CD14-positive monocyte (primary cell): Measurements from ENCODE around the gene TICAM2. TPM values are rescaled to one million over a fixed set of nuclear protein-coding genes. Genes with fewer than 3 reads are reported as not detected.

Experiments used
- DNase-seq, 3 donors: peaks; one replicate each; pipeline ENCODE4 v3.0.0-alpha.2; 2011 to 2022
- H2AFZ ChIP-seq: 2 replicates; pipeline ENCODE4 v1.6.0; 2012; ENCODE audit warnings: mild to moderate bottlenecking, low read depth, low read length, inconsistent platforms; ENCODE audit not compliant: insufficient read depth, poor library complexity, severe bottlenecking
- H3K27ac ChIP-seq, 2 donors: 1 replicate in 1 of 2; 2 replicates in 1 of 2; pipeline ENCODE4 v1.5.1; 2012 to 2013; ENCODE audit warnings: low read length in 2 of 2, control low read depth in 1 of 2, inconsistent platforms in 1 of 2, low read depth in 1 of 2, mild to moderate bottlenecking in 1 of 2
- H3K27me3 ChIP-seq, 2 donors: one replicate each; pipeline versions ENCODE4 v1.6.0 to v1.6.1; 2011 to 2013; ENCODE audit warnings: low read length in 2 of 2; ENCODE audit not compliant: control insufficient read depth in 2 of 2, insufficient read depth in 2 of 2
- H3K36me3 ChIP-seq, 2 donors: replicated peaks in 1 of 2; 1 replicate in 1 of 2; 2 replicates in 1 of 2; pipeline versions ENCODE4 v1.5.1 to v1.6.1; 2012 to 2013; ENCODE audit warnings: low read length in 2 of 2, control low read depth in 1 of 2, inconsistent platforms in 1 of 2, mild to moderate bottlenecking in 1 of 2; ENCODE audit not compliant: insufficient read depth in 2 of 2, control insufficient read depth in 1 of 2
- H3K4me1 ChIP-seq, 2 donors: 1 replicate in 1 of 2; 2 replicates in 1 of 2; pipeline versions ENCODE4 v1.5.1 to v1.6.1; 2012 to 2013; ENCODE audit warnings: low read length in 2 of 2, control low read depth in 1 of 2, inconsistent platforms in 1 of 2, mild to moderate bottlenecking in 1 of 2, moderate library complexity in 1 of 2; ENCODE audit not compliant: insufficient read depth in 2 of 2, control insufficient read depth in 1 of 2
- H3K4me2 ChIP-seq: replicated peaks from 2 replicates; pipeline ENCODE3; 2012; ENCODE audit warnings: low read length, moderate library complexity, mild to moderate bottlenecking; ENCODE audit not compliant: poor library complexity, severe bottlenecking; ENCODE audit errors: extremely low read depth
- H3K4me3 ChIP-seq, 3 experiments: fragments of 200-600 bp in 1 of 3; sonication (generic) in 1 of 3; replicated peaks in 1 of 3; 1 replicate in 2 of 3; 2 replicates in 1 of 3; pipeline ENCODE4 v1.5.1; 2011 to 2013; ENCODE audit warnings: low read length in 3 of 3, mild to moderate bottlenecking in 3 of 3, control low read depth in 2 of 3, low read depth in 2 of 3, inconsistent platforms in 1 of 3, moderate library complexity in 1 of 3
- H3K79me2 ChIP-seq: 2 replicates; pipeline ENCODE4 v1.6.0; 2012; ENCODE audit warnings: mild to moderate bottlenecking, control low read depth, inconsistent platforms, low read length, moderate library complexity; ENCODE audit not compliant: insufficient read depth
- H3K9ac ChIP-seq: 2 replicates; pipeline ENCODE4 v1.6.0; 2017; ENCODE audit warnings: low read length, mild to moderate bottlenecking; ENCODE audit not compliant: insufficient read depth, poor library complexity, severe bottlenecking
- H3K9me3 ChIP-seq, 2 donors: replicated peaks in 1 of 2; 1 replicate in 1 of 2; 2 replicates in 1 of 2; pipeline versions ENCODE4 v1.5.1 to v1.6.1; 2012 to 2013; ENCODE audit warnings: low read length in 2 of 2, control low read depth in 1 of 2; ENCODE audit not compliant: control insufficient read depth in 1 of 2, insufficient read depth in 1 of 2
- H4K20me1 ChIP-seq: 2 replicates; pipeline ENCODE4 v1.6.0; 2012; ENCODE audit warnings: mild to moderate bottlenecking, low read length, control low read depth, moderate library complexity; ENCODE audit not compliant: insufficient read depth
- H3K27ac Mint-ChIP-seq, 7 donors: one replicate each; pipeline ENCODE4 v1.8.0; 2020; ENCODE audit warnings: mild to moderate bottlenecking in 7 of 7, mixed read lengths in 7 of 7, moderate library complexity in 6 of 7, inconsistent platforms in 2 of 7
- H3K27me3 Mint-ChIP-seq, 3 donors: one replicate each; pipeline ENCODE4 v1.8.0; 2021 to 2022; ENCODE audit warnings: low read depth in 3 of 3, mild to moderate bottlenecking in 3 of 3, mixed read lengths in 3 of 3, moderate library complexity in 3 of 3, inconsistent platforms in 1 of 3
- H3K36me3 Mint-ChIP-seq, 2 donors: one replicate each; pipeline ENCODE4 v1.8.0; 2020; ENCODE audit warnings: mixed read lengths in 2 of 2, inconsistent platforms in 1 of 2, mild to moderate bottlenecking in 1 of 2
- H3K4me1 Mint-ChIP-seq: one replicate; pipeline ENCODE4 v1.8.0; 2020; ENCODE audit warnings: mild to moderate bottlenecking, mixed read lengths
- H3K4me3 Mint-ChIP-seq, 2 donors: one replicate each; pipeline ENCODE4 v1.8.0; 2020; ENCODE audit warnings: mild to moderate bottlenecking in 2 of 2, mixed read lengths in 2 of 2, moderate library complexity in 1 of 2
- H3K9me3 Mint-ChIP-seq, 7 donors: one replicate each; pipeline ENCODE4 v1.8.0; 2020 to 2022; ENCODE audit warnings: mixed read lengths in 7 of 7, mild to moderate bottlenecking in 6 of 7, moderate library complexity in 6 of 7, inconsistent platforms in 2 of 7
- CTCF ChIP-seq: fragments of 200-600 bp; IDR thresholded peaks from one replicate; pipeline ENCODE4 v1.8.0; 2022; ENCODE audit warnings: antibody characterized with exemption, mild to moderate bottlenecking
- WGBS: methylation state at CpG from one replicate; pipeline ENCODE4 v1.1.5; 2013; ENCODE audit warnings: missing lambda C conversion rate; ENCODE audit not compliant: insufficient coverage; 5-methylcytosine and 5-hydroxymethylcytosine counted together
- intact Hi-C, 2 donors: fragments of 100-400 bp; cut with micrococcal nuclease; formaldehyde crosslinking; loops; one replicate each; pipeline versions ENCODE4 v1.15.0 to v1.15.1; 2023
- polyA plus RNA-seq, 3 donors: library from polyadenylated mRNA; depleted of rRNA in 1 of 3; unstranded in 2 of 3; stranded (reverse) in 1 of 3; fragments of 300-500 nt in 2 of 3; fragments of >200 nt in 1 of 3; fragmentation: Illumina TruSeq in 2 of 3; gene quantifications; 1 replicate in 2 of 3; 2 replicates in 1 of 3; pipeline ENCODE4 v1.2.3, GENCODE V29; 2012 to 2021

The TICAM2 gene
- polyA plus RNA-seq, 3 donors, result 3.5 to 25.1 (median 14.6) TPM

GRCh38 chr5:115577741-115578140 is 24.5 kb downstream of the TICAM2 start:
- intact Hi-C loops, result no loop called here
- Histone ChIP-seq H4K20me1 (peaks cover 75% of the 10 kb centered on the region), H3K27ac (no peak overlapping the region), H3K9me3 (no peaks in the 10 kb centered on the region), H2AFZ (no peak overlapping the region), H3K79me2 (peaks cover 6% of the 10 kb centered on the region), H3K4me2 (no peak overlapping the region), H3K36me3 (peaks cover 8 to 30% of the 10 kb centered on the region in 2 donors), H3K4me1 (no peaks in the 10 kb centered on the region), H3K9ac (no peak overlapping the region), H3K4me3 (no peak overlapping the region), H3K27me3 (no peaks in the 10 kb centered on the region)
- DNase-seq, result no peak
- Mint-ChIP-seq H3K4me1 (peaks cover 8% of the 10 kb centered on the region), H3K27me3 (peaks cover 0 to 2% (median 0%) of the 10 kb centered on the region in 3 donors), H3K27ac (peak overlapping the region in 1 of 7 donors; percentile 27), H3K4me3 (no peak overlapping the region), H3K9me3 (peaks cover 0 to 7% (median 3%) of the 10 kb centered on the region in 7 donors), H3K36me3 (peaks cover 31 to 35% of the 10 kb centered on the region in 2 donors)
- TF ChIP-seq CTCF, result no peak
- no CpG with 5 or more reads among the region's 6 CpGs for WGBS

GRCh38 chr5:115577329-115577728 is 24.9 kb downstream of the TICAM2 start:
- peak in 2 of 3 donors; percentile 13 to 20 for DNase-seq
- no CpG with 5 or more reads among the region's 2 CpGs for WGBS
- peaks cover 0 to 2% (median 0%) of the 10 kb centered on the region in 3 donors for H3K27me3 Mint-ChIP-seq
- no peak for TF ChIP-seq CTCF
- Histone ChIP-seq H3K79me2 (peaks cover 2% of the 10 kb centered on the region), H2AFZ (no peak overlapping the region), H3K4me2 (no peak overlapping the region), H3K9ac (no peak overlapping the region), H3K4me3 (no peak overlapping the region), H3K4me1 (no peaks in the 10 kb centered on the region), H3K27ac (no peak overlapping the region), H3K9me3 (no peaks in the 10 kb centered on the region), H3K27me3 (no peaks in the 10 kb centered on the region), H3K36me3 (peaks cover 8 to 30% of the 10 kb centered on the region in 2 donors), H4K20me1 (peaks cover 71% of the 10 kb centered on the region)
- peak overlapping the region in 1 of 7 donors; percentile 62 for H3K27ac Mint-ChIP-seq
- H3K9me3 Mint-ChIP-seq, result peaks cover 0 to 7% (median 3%) of the 10 kb centered on the region in 7 donors
- intact Hi-C loops, result no loop called here
- no peak overlapping the region for H3K4me3 Mint-ChIP-seq
- H3K4me1 Mint-ChIP-seq, result peaks cover 8% of the 10 kb centered on the region
- peaks cover 31 to 35% of the 10 kb centered on the region in 2 donors for H3K36me3 Mint-ChIP-seq
